Nucleus accumbens (tissue), 56 donors: ENCODE results near the gene HSH2D.
A peak's percentile ranks its signal among the peaks of the same experiment; 100 is the strongest.

ENCODE experiments used
- DNase-seq, 56 donors: peaks; one replicate each; lab custom pipeline; 2025; lab: John Stamatoyannopoulos, UW

The HSH2D gene

DNA sequence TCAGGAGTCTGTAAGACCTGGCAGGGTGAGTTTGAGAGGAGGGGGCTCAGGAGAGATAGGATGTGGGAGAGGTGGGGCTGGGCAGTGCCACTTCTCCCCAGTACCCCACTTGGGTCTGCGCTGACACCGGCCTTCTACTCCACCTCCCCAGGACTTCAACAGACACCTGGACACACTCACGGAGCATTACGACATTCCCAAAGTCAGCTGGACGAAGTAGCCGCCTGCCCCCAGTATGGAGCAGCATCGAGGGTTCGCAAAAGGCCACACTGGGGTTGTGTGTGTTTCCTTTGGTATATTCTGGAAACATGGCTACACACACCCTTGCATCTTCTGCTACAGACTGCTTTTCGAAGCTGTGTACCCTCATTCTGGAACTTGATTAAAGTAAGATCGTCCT lies 47.3 kb downstream of the HSH2D start:
- no peak for DNase-seq

DNA sequence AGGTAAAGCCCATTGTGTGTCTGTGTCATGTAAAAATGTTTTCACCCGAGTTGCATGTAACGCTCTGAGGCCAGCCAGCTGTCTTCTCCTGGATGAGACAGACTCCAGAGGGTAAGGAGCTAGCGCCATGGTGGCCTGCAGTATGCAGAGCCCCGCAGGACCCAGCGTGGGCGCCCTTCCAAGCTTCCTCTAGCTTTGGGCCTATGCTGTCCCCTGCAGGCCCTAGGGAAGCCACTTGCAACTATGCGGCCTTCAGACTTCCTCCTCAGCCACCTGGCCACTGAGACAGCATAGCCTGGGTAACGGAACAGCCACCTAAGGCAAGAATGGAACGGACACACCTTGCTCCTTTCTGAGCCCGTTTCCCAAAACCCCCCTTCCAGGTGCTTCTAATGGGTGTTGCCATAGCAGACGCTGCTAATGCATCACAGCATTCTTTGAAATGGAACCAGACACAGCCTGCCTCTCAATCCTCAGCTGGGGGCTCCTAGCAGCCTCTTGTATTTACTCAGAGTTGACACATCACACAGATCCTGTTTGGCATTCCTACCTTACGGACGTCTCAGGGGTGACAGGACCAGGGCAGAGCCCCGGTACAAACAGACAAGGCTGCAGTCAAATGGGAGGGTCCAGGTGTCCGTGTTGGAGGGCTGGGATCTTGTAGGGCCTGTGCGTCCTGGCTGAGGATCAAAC lies 47.9 kb downstream of the HSH2D start:
- no peak for DNase-seq

DNA sequence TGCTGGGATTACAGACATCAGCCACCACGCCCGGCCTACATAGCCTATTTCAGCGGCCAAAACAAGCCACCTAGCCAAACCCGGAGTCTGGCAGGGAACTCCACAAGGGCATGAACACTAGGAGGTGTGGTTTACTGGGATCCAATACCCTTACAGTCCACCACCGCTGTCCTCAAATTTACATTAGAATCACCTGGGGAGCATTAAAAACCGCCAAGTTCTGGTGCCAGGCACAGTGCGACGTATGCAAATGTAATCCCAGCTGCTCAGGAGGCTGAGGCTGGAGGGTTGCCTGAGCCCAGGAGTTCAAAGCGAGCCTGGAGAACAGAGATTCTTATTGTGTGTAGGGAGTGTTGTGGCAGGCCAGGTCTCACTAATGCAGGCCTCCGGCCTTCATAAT lies 50.0 kb downstream of the HSH2D start:
- no peak for DNase-seq

DNA sequence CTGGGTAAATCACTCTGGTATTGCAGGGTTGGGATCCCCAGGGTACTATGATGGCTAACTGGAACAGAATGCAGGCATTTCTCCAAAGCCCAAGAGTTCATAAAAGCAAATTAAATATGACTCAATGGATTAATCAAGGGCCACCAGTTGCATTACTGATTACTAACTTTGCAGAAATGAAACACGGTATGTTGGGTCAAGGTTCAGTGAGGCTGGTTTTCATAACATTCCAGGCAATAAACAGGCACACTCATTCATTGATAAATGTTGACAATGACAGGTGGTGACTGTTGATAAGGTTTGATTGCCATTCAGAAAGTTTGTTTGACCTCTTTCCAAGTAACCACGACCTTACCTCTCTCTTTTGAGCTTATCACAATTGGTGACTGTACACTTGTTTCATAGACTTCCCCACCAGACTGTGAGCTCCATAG lies 53.7 kb downstream of the HSH2D start:
- no peak for DNase-seq

DNA sequence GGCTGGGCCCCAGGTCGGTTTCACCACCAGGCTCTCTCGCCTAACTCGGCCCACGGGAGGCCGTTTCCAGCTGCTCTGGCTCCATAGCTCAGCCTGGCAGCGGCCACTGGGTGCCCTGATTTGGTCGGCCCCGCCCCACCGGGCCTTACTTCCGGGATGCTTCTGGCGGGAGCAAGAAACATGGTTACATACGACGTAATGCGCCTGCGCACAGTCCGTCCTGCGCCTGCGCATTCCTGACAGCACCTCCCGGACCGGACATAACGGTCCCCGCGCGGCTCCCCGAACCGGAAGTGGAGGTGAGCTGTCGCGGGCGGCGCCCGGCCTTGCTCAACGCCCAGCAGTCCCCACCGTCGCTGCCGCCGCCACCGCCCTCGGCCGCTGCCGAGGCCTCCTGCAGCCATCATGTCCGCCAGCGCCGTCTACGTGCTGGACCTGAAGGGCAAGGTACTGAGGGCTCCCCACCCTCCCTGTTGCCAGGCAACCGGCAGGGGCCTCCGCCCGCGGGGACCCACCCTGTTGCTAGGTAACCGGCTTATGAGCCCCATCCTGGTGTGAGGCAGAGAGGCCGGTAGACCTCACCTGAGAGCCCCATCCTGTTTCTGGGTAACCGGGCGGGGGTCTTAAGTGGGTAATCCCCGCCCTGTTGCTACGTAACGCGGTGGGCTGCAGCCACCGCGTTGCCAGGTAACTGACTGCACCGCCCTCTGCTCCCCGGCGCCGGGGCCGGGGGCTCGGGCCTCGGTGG lies 54.3 kb downstream of the HSH2D start, which contains the start of gene AP1M1:
AP1M1 (plus strand) TSS at position 290 of the 748 bp plus-strand sequence; CDS start at position 406, 116 bp downstream.
- DNase-seq = peak; percentile 72 to 98 (median 95)

DNA sequence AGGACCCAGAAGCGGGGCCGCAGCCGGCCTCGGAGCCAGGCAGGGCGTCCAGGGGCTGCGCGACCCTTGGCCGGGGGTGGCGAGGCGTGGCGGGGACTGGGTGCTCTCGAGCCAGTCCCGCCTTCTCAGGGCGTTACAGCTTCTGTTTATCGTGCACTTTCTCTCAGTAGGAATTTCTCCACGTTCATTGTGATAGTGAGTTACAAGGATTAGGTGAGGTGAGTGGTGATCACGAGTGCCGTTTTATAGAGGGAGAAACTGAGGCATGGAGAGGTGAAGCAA lies 54.8 kb downstream of the HSH2D start:
- DNase-seq = no peak

DNA sequence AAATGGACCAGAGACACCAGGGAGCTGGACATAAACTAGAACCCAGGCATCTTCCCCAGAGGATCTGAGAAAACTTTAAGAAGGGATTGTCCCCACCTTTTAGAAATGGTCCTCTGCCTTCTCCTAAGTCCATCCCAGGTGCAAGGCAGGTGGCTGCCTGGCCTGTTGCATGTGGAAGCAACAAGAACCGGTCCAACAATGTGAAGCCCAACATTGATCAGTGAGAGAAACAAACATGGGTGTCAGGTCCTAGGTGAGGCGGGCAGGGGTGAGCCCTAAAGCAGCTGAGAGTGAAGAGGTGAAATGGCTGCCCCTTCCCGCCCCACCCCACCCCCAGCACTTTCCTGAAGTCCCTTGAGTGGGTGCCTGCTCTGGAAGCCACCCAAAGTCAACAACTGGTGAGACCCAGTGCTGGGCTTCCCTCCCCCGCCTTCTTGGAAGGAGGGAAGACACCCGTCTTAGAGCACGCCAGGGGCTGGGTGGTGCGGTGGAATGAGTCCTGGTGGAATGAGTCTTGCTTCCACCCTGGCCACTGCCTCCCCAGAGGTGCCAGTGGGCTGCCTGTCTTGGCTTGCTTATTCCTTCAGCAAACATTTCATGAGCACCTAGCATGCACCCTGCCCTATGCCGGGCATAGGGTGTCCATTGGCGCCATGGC lies 55.9 kb downstream of the HSH2D start:
- DNase-seq = no peak

DNA sequence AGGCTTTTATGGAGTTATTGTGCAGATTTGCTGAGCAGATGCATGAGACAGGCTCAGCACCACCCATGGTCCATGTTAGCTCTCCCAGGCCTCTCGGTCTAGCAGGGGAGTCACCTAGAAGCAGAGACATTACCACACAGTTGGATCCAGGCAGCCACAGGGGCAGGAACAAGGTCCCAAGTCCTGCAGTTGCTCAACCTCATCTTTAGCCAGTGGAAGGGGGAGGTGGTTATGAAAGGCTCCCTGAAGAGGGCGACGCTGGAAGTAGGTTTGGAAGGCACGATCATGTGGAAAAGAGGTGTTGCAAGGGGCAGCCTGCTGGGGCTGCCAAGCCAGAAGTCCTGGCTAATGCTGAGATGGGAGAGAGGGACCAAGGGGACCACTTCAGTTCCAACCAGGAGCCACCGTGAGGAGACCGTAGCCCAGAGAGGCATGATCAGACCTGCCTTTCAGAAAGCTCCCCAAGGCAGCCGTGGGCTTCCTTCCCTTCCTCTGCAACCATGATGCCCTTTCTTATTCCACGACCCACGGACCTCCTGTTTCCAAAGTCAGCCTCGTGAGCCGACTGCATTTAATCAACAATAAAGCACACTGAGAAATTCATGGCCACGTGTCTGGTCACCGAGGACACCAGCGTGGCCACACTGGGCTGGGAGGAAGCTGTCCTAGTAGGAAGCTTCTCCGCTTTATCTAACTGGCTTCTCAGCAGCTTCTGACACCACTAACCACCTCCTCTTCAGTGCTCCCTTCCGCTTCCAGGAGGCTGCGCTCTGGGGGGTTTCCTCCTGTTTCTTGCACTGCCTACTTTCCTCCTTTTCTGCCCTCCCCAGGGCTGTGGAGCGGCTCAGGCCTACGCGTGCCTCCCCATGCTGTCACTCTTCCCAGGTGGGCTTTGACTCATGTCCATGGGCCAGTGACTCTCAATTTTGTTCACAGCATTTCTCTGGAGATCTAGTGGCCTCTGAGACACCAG lies 56.8 kb downstream of the HSH2D start:
- DNase-seq = no peak

DNA sequence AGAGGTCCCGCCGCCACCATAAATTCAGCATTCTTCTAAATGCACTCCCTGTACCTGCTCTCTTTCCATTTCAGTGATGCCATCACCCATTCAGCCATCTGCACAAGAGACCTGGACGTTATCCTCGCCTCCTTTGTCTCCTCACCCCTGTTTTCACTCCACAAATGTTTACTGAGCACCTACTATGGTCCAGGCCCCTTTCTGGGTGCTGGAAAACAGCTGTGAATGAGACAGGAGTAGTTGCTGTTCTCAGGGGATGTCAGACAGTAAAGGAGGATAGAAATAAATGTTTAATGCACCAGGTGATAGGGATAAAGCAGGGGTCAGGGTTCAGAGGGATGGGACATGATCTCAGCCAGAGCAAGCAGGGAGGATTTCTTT lies 57.5 kb downstream of the HSH2D start:
- DNase-seq = no peak

DNA sequence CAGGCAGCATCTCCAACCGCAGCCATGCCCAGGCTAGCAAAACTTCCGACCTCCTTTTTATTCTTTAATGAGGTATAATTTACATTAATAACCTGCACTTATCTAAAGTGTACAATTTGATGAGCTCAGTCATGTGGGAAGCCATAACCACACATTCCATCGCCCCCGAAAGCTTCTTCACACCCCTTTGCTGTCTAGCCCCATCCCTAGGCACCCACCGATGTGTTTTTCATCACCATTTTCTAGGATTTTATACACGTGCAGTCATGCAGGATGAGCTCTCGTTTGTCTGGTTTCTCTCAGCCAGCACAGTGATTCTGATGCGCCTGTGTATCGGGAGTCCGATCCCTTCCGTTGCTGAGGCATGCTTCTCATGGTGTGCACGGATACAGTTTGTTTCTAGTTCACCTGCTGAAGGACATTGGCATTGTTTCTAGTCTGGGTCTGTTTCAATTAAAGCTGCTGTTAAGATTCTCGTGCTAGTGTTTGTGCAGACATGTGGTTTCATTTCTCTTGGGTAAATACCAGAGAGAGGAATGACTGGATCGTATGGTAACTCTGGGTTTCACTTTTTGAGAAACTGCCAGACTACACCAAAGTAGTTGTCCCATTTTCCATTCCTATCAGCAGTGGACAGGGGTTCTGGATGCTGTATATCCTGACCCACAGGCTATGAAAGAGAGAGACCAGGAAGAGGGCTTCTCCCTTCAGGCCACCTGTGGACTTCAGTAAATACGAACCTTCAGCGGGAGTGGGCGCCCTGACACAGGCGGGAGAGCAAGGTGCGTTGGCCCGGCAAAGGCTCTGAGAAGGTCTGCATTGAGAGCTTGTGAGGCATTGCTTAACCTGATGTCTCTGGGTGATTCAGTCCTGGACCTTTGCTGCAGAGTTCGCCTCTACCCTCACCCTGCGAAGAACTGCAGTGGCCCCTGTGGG lies 59.1 kb downstream of the HSH2D start:
- peak in 4 of 56 donors; percentile 6 to 32 (median 24) for DNase-seq

DNA sequence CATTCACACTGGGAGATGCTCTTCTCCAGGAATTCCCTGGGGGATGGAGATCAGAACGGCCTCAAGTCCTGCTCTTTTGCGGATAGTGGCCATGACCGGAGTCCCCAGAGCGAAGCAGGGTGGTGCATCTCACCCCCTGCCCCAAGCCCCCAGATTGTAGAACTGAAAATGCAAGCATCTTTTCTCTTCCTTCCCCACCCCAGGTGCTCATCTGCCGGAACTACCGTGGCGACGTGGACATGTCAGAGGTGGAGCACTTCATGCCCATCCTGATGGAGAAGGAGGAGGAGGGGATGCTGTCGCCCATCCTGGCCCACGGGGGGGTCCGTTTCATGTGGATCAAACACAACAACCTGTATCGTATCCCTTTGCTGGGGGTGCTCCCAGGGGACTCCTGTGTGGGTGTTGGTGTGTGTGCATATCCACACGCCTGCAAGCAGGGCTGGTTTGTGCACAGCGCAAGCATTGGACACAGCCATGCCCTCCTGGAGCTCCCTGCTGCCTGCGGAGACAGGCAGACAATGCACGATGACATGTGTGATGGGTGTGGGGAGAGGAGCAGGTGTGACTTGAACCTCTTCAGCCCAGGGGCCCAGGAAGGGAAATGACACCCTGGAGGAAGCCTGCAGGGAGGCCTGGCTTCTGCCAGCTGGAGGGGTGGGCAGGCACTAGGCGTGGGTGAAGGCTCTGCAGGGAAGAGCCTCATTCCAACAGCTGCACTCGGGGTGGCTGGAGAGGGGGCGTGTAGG lies 59.9 kb downstream of the HSH2D start:
- no peak for DNase-seq

DNA sequence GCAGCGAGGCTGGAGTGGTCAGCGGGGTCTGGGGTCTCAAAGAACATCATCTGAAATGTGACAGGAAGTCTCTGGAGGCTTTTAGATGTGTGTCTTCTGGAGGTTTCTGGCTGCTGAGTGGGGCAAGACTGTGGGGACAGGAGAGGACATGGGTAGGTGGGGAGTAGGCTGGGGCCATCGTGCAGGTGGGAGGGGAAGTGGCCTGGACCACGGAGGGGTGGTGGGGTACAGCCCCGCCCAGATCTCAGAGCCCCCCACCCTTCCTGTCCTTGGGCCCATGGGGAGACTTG lies 60.5 kb downstream of the HSH2D start:
- no peak for DNase-seq

DNA sequence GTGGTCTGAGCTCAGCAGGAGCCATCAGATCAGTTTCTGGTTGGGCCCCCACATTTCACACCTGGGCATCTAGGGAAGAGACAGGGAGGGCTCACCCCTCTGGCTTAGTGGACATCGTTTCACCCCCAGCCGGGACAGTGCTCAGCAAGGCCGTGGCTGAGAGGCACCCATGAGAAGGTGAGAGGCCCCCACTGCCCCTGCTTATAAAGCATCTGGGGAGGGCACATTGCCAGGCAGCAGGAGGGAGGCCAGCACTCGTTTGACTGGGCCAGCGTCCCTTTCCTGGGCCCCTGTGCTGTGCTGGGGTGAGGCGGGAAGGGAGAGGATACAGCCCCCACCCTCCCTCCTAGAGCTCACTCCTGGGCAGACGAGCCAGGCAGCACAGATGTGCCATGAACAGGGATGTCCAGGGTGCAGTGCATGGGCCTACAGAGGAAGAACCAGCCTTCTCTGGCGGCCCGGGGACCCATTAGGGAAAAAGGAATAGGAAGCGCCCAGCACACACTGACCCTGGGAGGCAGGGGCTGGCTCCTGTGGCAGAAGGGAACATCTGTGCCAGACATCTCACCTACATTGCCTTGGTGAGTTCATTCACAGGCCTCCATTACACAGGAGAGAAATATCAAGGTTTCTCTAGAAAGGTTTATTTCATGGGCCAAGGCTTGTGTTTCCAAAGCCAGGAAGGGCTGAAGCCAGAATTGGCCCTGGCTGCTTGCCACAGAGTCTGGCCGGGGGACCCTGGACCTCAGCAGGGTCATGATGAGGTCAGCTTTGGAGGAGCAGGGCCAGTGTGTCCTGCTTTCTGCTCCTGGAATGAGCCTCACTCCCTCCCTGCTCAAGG lies 61.9 kb downstream of the HSH2D start:
- DNase-seq = no peak

DNA sequence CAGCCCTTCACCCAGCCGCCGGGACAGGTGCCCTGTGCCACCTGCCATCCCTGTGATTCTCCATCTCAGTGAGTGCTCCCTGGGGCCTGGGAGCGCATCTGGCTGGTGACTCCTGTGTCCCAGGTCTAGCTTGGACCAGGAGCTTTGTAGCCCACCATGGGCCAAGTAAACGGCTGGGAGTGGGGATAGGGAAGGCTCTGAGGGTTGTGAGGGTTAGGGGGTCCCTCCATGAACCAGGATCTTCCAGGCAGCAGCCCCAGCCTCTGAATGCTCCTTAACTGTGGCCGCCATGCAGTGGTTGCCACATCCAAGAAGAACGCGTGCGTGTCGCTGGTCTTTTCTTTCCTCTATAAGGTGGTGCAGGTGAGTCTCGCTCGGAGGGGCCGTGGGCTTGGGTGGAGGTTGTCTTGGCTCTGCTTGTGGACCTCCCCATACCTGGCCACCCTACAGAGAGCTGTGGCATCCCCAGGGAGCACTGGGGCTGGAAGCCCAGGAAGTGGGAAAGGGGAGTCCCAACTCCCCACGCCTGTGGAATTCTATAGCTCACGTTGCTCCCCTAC lies 62.6 kb downstream of the HSH2D start:
- no peak for DNase-seq

DNA sequence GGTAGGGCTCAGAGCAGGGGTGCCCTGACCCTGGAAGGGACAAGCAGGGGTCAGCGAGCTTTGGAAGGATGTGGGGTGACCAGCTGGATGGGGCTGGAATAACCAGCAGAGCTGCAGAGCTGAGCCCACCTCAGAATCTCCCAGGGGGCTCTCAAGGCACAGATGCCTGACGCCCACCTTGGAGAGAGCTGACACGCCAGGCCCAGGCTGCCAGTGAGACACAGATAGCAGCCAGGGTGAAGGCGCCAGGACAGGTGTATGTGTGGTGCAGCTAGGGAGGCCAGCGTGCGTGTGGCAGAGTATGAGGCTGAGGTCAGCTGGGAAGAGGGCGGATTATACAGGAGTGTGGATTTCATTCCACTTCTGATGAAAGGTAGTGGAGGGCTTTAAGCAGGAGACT lies 63.2 kb downstream of the HSH2D start:
- no peak for DNase-seq

DNA sequence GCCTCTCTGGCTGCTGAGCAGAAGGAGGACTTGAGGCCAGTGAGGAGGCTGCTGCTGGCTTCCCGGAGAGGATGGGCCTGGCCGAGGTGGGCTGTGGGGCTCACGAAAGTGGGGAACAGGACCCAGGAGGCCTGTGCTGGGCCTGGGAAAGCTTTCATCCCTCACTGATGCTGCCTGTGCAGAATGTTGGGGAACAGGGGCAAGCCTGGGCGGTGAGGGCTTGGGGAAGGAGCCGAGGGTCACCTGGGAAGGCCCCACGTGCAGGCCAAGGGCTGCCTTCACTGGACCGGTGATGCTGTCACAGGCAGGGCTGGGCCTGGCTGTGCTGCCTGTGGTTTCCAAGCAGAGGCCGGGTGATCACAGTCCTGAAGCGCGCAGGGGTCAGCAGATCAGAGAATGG lies 63.6 kb downstream of the HSH2D start:
- no peak for DNase-seq

DNA sequence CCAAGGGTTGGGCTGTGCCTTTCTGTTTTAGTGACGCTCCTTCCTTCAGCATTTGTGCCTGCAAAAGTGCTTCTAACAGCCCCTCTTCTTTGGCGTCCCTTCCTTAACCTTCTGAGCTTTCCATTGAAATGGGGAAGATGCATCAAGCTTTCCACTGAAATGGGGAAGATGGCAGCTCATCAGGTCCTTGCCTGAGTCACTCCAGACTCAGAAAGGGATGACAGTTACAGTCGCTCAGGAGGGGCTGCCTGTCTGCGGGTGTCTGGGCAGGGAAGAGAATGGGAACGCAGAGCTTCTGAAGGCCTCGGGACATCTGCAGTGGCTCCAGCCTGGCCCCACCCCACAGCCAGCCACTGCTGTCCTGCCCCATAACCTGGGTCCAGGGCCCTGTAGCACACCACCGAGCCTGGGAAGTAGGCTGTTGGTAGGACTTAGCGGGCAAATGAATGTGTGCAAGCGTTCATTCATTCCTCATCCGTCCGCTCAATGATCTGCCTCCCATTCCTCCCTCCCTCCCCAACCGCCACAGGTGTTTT lies 64.1 kb downstream of the HSH2D start:
- no peak for DNase-seq
